HepG2 (cell line): ENCODE data around the gene RPL3.

Source experiments
- POLR2A ChIP-seq, 2 experiments: IDR thresholded peaks; 2 replicates each; pipeline ENCODE4 v1.6.1; 2011; ENCODE audit warnings: low read depth in 2 of 2, low read length in 2 of 2, mild to moderate bottlenecking in 1 of 2, moderate library complexity in 1 of 2; ENCODE audit not compliant: insufficient read depth in 1 of 2
- SRF ChIP-seq: IDR thresholded peaks from 2 replicates; pipeline ENCODE4 v1.6.1; 2011; ENCODE audit warnings: mild to moderate bottlenecking, low read depth, low read length, moderate library complexity
- ZMYM3 ChIP-seq: sonication (generic); formaldehyde crosslinking; IDR thresholded peaks from 2 replicates; pipeline ENCODE4 v1.5.1; 2020; ENCODE audit warnings: mild to moderate bottlenecking, missing genetic modification reagents
- ZNF468 ChIP-seq: sonication (generic); formaldehyde crosslinking; IDR thresholded peaks from 2 replicates; pipeline ENCODE4 v1.8.0; 2022; ENCODE audit warnings: mild to moderate bottlenecking, moderate library complexity, missing genetic modification reagents
- TF ChIP-seq, protein P1 (sequence below): sonication (generic); formaldehyde crosslinking; IDR thresholded peaks from 2 replicates; pipeline ENCODE4 v1.5.1; 2020; ENCODE audit warnings: mild to moderate bottlenecking, missing genetic modification reagents, borderline replicate concordance

DNA sequence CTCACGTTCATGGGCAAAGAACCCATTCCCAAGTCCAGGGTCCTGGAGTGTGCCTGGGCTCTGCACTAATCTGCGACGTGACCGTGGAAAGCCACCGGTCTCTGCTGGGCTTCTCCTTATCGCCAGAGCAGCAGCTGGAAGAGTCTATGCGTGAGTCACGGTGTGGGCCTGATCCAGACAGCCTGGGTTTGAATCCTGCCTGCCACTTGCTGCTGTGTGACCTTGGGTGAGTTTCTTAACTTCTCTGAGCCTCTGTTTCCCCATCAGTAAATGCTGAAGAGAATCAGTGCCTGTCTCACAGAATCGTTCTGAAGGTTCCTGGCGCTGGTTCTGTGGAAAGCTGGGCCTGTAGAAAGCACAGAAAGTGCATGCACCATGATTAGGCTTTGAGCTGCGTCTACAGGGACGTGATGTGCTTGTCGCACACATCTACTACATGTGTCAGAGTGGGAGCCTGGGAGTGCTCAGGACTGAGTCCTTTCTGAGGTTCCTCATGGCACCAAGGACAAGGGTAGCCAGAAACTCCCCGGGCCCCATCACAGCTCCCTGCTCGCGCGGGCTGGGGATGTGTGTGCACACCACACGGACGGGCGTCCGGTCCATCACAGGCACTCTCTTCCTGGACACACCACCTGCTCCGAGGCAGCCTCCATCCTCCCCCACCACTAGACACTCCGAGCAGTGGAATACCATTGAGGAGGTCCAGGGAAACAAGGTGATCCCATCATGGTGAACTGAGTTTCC is 54.1 kb downstream of the RPL3 start:
- TF ChIP-seq, protein P1, sequence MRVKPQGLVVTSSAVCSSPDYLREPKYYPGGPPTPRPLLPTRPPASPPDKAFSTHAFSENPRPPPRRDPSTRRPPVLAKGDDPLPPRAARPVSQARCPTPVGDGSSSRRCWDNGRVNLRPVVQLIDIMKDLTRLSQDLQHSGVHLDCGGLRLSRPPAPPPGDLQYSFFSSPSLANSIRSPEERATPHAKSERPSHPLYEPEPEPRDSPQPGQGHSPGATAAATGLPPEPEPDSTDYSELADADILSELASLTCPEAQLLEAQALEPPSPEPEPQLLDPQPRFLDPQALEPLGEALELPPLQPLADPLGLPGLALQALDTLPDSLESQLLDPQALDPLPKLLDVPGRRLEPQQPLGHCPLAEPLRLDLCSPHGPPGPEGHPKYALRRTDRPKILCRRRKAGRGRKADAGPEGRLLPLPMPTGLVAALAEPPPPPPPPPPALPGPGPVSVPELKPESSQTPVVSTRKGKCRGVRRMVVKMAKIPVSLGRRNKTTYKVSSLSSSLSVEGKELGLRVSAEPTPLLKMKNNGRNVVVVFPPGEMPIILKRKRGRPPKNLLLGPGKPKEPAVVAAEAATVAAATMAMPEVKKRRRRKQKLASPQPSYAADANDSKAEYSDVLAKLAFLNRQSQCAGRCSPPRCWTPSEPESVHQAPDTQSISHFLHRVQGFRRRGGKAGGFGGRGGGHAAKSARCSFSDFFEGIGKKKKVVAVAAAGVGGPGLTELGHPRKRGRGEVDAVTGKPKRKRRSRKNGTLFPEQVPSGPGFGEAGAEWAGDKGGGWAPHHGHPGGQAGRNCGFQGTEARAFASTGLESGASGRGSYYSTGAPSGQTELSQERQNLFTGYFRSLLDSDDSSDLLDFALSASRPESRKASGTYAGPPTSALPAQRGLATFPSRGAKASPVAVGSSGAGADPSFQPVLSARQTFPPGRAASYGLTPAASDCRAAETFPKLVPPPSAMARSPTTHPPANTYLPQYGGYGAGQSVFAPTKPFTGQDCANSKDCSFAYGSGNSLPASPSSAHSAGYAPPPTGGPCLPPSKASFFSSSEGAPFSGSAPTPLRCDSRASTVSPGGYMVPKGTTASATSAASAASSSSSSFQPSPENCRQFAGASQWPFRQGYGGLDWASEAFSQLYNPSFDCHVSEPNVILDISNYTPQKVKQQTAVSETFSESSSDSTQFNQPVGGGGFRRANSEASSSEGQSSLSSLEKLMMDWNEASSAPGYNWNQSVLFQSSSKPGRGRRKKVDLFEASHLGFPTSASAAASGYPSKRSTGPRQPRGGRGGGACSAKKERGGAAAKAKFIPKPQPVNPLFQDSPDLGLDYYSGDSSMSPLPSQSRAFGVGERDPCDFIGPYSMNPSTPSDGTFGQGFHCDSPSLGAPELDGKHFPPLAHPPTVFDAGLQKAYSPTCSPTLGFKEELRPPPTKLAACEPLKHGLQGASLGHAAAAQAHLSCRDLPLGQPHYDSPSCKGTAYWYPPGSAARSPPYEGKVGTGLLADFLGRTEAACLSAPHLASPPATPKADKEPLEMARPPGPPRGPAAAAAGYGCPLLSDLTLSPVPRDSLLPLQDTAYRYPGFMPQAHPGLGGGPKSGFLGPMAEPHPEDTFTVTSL: no peak
- TF ChIP-seq SRF: no peak
- no peak for TF ChIP-seq POLR2A (IDR thresholded peaks at IDR 0.05; ENCODE audit: insufficient read depth in 1 of 2, low read depth in 2 of 2, low read length in 2 of 2)
- TF ChIP-seq ZNF468 (CRISPR knock-in tag): no peak
- peak; percentile 63; the same call in 1 of the 2 replicates for TF ChIP-seq ZMYM3
